GM23338 (cell line): ENCODE measurements around the gene SRP68. TPM values are rescaled to one million over a fixed set of nuclear protein-coding genes. Genes with fewer than 3 reads are reported as not detected.

ENCODE experiments used
- ATAC-seq: fragments of 200-7000 bp; cut with Tn5 transposase; 3 replicates; pipeline ENCODE4 v1.9.1; 2020
- DNase-seq: peaks from one replicate; pipeline ENCODE4 v3.0.0-alpha.2; 2015; ENCODE audit warnings: low spot score
- H2AFZ ChIP-seq: fragments of 200-600 bp; sonication (generic); 2 replicates; pipeline ENCODE4 v1.8.0; 2016; ENCODE audit warnings: antibody characterized with exemption, mild to moderate bottlenecking, moderate library complexity
- H3F3A ChIP-seq: fragments of 200-600 bp; sonication (generic); replicated peaks from 2 replicates; pipeline ENCODE4 v1.8.0; 2017; ENCODE audit warnings: antibody characterized with exemption, mixed run types, low read depth
- H3K27ac ChIP-seq: fragments of 200-600 bp; sonication (generic); 2 replicates; pipeline ENCODE4 v1.6.1; 2016; ENCODE audit warnings: low read depth
- H3K27me3 ChIP-seq: fragments of 200-600 bp; sonication (generic); 2 replicates; pipeline ENCODE4 v1.8.0; 2016; ENCODE audit warnings: mild to moderate bottlenecking, mixed run types, moderate library complexity; ENCODE audit not compliant: insufficient read depth
- H3K36me3 ChIP-seq: fragments of 200-600 bp; sonication (generic); 2 replicates; pipeline ENCODE4 v1.8.0; 2016; ENCODE audit warnings: mild to moderate bottlenecking; ENCODE audit not compliant: insufficient read depth
- H3K4me1 ChIP-seq: fragments of 200-600 bp; sonication (generic); 2 replicates; pipeline ENCODE4 v1.8.0; 2016; ENCODE audit warnings: mild to moderate bottlenecking, moderate library complexity; ENCODE audit not compliant: insufficient read depth
- H3K4me2 ChIP-seq: fragments of 200-600 bp; sonication (generic); 2 replicates; pipeline ENCODE4 v1.7.1; 2017; ENCODE audit warnings: mixed run types
- H3K4me3 ChIP-seq: fragments of 200-600 bp; sonication (generic); 2 replicates; pipeline ENCODE4 v1.6.1; 2016; ENCODE audit warnings: mixed run types
- H3K79me2 ChIP-seq: fragments of 200-600 bp; sonication (generic); replicated peaks from 2 replicates; pipeline ENCODE4 v1.8.0; 2017; ENCODE audit warnings: mild to moderate bottlenecking; ENCODE audit not compliant: insufficient read depth
- H3K9me2 ChIP-seq: fragments of 200-600 bp; sonication (generic); 2 replicates; pipeline ENCODE4 v1.8.0; 2017; ENCODE audit not compliant: insufficient read depth
- H4K20me1 ChIP-seq: fragments of 200-600 bp; sonication (generic); replicated peaks from 2 replicates; pipeline ENCODE4 v1.8.0; 2017; ENCODE audit warnings: mild to moderate bottlenecking; ENCODE audit not compliant: insufficient read depth
- H3K27ac Mint-ChIP-seq: 2 replicates; pipeline ENCODE4 v1.8.0; 2020; ENCODE audit warnings: inconsistent platforms, mild to moderate bottlenecking, moderate library complexity, mixed read lengths
- H3K27me3 Mint-ChIP-seq: 3 replicates; pipeline ENCODE4 v1.8.0; 2022; ENCODE audit warnings: low read depth, mild to moderate bottlenecking, moderate library complexity, mixed read lengths, inconsistent platforms; ENCODE audit not compliant: insufficient read depth, poor library complexity
- H3K36me3 Mint-ChIP-seq: 3 replicates; pipeline ENCODE4 v1.8.0; 2021; ENCODE audit warnings: low read depth, mild to moderate bottlenecking, inconsistent platforms, moderate library complexity, mixed read lengths
- H3K4me1 Mint-ChIP-seq: 3 replicates; pipeline ENCODE4 v1.8.0; 2020; ENCODE audit warnings: mild to moderate bottlenecking, inconsistent platforms, mixed read lengths
- H3K4me3 Mint-ChIP-seq: 3 replicates; pipeline ENCODE4 v1.8.0; 2021; ENCODE audit warnings: moderate library complexity, mild to moderate bottlenecking, inconsistent platforms, mixed read lengths
- H3K9me3 Mint-ChIP-seq: 3 replicates; pipeline ENCODE4 v1.8.0; 2020; ENCODE audit warnings: moderate library complexity, mild to moderate bottlenecking, inconsistent platforms, mixed read lengths
- CREB1 ChIP-seq: fragments of 250-450 bp; sonication (Bioruptor Pico); IDR thresholded peaks from 2 replicates; pipeline ENCODE4 v1.5.0; 2020; ENCODE audit warnings: low read depth, mild to moderate bottlenecking, moderate library complexity
- EZH2 ChIP-seq: fragments of 200-600 bp; sonication (generic); IDR thresholded peaks from one replicate; pipeline ENCODE4 v1.8.0; 2017; ENCODE audit warnings: antibody characterized with exemption, mild to moderate bottlenecking, low read depth; ENCODE audit not compliant: unreplicated experiment
- EZH2phosphoT487 ChIP-seq: fragments of 200-600 bp; sonication (generic); IDR thresholded peaks from one replicate; pipeline ENCODE4 v1.8.1; 2018; ENCODE audit warnings: antibody characterized with exemption; ENCODE audit not compliant: unreplicated experiment
- JUNB ChIP-seq: IDR thresholded peaks from one replicate; pipeline ENCODE4 v1.6.1; 2016; ENCODE audit warnings: antibody characterized with exemption; ENCODE audit not compliant: unreplicated experiment
- NANOG ChIP-seq: IDR thresholded peaks from 2 replicates; pipeline ENCODE4 v1.6.1; 2016; ENCODE audit warnings: antibody characterized with exemption, borderline replicate concordance
- POLR2AphosphoS5 ChIP-seq: IDR thresholded peaks from 2 replicates; pipeline ENCODE4 v1.6.1; 2016; ENCODE audit warnings: antibody characterized with exemption, low read depth
- STAT1 ChIP-seq: IDR thresholded peaks from one replicate; pipeline ENCODE4 v1.6.1; 2016; ENCODE audit warnings: antibody characterized with exemption; ENCODE audit not compliant: unreplicated experiment
- ZNF114 ChIP-seq: fragments of 250-450 bp; sonication (Bioruptor Pico); IDR thresholded peaks from 2 replicates; pipeline ENCODE4 v1.5.0; 2020; ENCODE audit warnings: mild to moderate bottlenecking, moderate library complexity
- ZNF331 ChIP-seq: fragments of 250-450 bp; sonication (Bioruptor Pico); IDR thresholded peaks from 2 replicates; pipeline ENCODE4 v1.5.0; 2020; ENCODE audit warnings: low read depth, mild to moderate bottlenecking, moderate library complexity
- polyA plus RNA-seq: library from polyadenylated mRNA; unstranded; fragments of >200 nt; fragmentation: Nextera tagmentation; extraction: Ambion mirVana; gene quantifications from 2 replicates; pipeline ENCODE4 v1.2.1, GENCODE V29; 2016
- total RNA-seq: library from RNA; depleted of rRNA; stranded (reverse); fragments of >200 nt; shearing (Covaris generic); gene quantifications from 2 replicates; pipeline ENCODE4 v1.2.3, GENCODE V29; 2014
- TF ChIP-seq, protein P1 (sequence below): IDR thresholded peaks from one replicate; pipeline ENCODE4 v1.6.1; 2018; ENCODE audit warnings: antibody characterized with exemption; ENCODE audit not compliant: unreplicated experiment
- TF ChIP-seq, protein P2 (sequence below): IDR thresholded peaks from 2 replicates; pipeline ENCODE4 v1.6.1; 2016; ENCODE audit warnings: antibody characterized with exemption
- TF ChIP-seq, protein P3 (sequence below), 2 experiments: fragments of 200-600 bp in 1 of 2; sonication (generic) in 1 of 2; conservative IDR thresholded peaks; 2 replicates each; pipeline versions ENCODE4 v1.5.1 to v1.6.1; 2016 to 2017; ENCODE audit warnings: antibody characterized with exemption in 2 of 2, low read depth in 2 of 2, mild to moderate bottlenecking in 2 of 2, moderate library complexity in 1 of 2

SRP68 gene
- total and polyA plus RNA-seq, 2 experiments from 2014 or later = 30.7 to 62.8 TPM

DNA sequence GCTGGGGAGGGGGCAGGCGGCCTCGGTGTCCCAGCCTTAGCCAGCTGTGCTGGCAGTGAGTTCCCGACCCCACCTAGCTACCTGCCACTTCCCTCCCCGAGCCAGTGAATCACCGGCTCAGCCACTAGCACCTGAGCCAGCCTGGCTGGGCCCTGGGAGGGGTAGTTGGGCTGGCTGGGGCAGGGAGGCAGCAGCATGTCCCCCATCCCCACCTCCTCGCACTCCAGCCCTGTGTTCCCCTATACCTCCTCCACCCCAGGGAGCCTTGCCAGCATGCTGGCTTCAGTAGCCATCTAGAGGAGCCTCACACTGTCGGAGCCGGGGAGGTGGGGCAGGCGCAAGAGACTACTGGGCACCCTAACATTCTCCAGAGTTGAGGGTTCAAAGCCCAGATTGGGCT, 48.0 kb downstream of the SRP68 start:
- no peaks in the 10 kb centered on the region for H3F3A ChIP-seq
- Mint-ChIP-seq H3K27ac (no peak overlapping the region), H3K27me3 (peaks cover 5% of the 10 kb centered on the region)

DNA sequence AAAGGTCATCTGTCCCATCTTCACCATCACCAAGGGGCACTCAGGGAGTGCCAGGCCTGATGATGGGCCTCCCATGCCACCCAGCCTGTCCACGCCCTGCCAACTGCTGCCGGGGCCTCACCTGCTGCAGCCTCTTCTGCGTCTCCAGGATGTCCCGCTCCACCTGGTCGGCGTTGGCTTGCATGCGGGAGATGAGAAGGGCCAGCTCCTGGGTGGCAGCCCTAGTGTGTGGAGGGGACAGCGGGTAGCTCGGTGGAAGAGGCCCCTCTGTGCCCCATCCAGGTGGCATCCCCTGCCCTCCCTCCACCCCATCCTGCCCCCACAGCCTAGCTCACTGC, 48.4 kb downstream of the SRP68 start:
- Histone ChIP-seq H3K36me3 (no peaks in the 10 kb centered on the region), H3K4me1 (no peaks in the 10 kb centered on the region; the same call in 1 of the 2 replicates), H4K20me1 (no peaks in the 10 kb centered on the region), H3K4me2 (no peak overlapping the region), H3K79me2 (no peaks in the 10 kb centered on the region), H3K4me3 (no peak overlapping the region), H3K27me3 (no peaks in the 10 kb centered on the region), H2AFZ (no peak overlapping the region), H3K27ac (no peak overlapping the region), H3K9me2 (no peaks in the 10 kb centered on the region), H3F3A (no peaks in the 10 kb centered on the region)
- Mint-ChIP-seq H3K9me3 (no peaks in the 10 kb centered on the region), H3K27me3 (peaks cover 2% of the 10 kb centered on the region), H3K4me1 (peaks cover 8% of the 10 kb centered on the region; the same call in 1 of the 3 replicates), H3K27ac (no peak overlapping the region), H3K36me3 (no peaks in the 10 kb centered on the region), H3K4me3 (no peak overlapping the region)
- ATAC-seq (no peak), DNase-seq (no peak)
- TF ChIP-seq CREB1 (CRISPR knock-in tag) (no peak), ZNF114 (CRISPR knock-in tag) (no peak), EZH2phosphoT487 (no peak), POLR2AphosphoS5 (no peak), ZNF331 (CRISPR knock-in tag) (no peak), EZH2 (no peak), STAT1 (no peak), JUNB (no peak), NANOG (no peak)
- TF ChIP-seq, protein P1, sequence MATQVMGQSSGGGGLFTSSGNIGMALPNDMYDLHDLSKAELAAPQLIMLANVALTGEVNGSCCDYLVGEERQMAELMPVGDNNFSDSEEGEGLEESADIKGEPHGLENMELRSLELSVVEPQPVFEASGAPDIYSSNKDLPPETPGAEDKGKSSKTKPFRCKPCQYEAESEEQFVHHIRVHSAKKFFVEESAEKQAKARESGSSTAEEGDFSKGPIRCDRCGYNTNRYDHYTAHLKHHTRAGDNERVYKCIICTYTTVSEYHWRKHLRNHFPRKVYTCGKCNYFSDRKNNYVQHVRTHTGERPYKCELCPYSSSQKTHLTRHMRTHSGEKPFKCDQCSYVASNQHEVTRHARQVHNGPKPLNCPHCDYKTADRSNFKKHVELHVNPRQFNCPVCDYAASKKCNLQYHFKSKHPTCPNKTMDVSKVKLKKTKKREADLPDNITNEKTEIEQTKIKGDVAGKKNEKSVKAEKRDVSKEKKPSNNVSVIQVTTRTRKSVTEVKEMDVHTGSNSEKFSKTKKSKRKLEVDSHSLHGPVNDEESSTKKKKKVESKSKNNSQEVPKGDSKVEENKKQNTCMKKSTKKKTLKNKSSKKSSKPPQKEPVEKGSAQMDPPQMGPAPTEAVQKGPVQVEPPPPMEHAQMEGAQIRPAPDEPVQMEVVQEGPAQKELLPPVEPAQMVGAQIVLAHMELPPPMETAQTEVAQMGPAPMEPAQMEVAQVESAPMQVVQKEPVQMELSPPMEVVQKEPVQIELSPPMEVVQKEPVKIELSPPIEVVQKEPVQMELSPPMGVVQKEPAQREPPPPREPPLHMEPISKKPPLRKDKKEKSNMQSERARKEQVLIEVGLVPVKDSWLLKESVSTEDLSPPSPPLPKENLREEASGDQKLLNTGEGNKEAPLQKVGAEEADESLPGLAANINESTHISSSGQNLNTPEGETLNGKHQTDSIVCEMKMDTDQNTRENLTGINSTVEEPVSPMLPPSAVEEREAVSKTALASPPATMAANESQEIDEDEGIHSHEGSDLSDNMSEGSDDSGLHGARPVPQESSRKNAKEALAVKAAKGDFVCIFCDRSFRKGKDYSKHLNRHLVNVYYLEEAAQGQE = no peak
- TF ChIP-seq, protein P2, sequence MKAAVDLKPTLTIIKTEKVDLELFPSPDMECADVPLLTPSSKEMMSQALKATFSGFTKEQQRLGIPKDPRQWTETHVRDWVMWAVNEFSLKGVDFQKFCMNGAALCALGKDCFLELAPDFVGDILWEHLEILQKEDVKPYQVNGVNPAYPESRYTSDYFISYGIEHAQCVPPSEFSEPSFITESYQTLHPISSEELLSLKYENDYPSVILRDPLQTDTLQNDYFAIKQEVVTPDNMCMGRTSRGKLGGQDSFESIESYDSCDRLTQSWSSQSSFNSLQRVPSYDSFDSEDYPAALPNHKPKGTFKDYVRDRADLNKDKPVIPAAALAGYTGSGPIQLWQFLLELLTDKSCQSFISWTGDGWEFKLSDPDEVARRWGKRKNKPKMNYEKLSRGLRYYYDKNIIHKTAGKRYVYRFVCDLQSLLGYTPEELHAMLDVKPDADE = no peak
- TF ChIP-seq, protein P3, sequence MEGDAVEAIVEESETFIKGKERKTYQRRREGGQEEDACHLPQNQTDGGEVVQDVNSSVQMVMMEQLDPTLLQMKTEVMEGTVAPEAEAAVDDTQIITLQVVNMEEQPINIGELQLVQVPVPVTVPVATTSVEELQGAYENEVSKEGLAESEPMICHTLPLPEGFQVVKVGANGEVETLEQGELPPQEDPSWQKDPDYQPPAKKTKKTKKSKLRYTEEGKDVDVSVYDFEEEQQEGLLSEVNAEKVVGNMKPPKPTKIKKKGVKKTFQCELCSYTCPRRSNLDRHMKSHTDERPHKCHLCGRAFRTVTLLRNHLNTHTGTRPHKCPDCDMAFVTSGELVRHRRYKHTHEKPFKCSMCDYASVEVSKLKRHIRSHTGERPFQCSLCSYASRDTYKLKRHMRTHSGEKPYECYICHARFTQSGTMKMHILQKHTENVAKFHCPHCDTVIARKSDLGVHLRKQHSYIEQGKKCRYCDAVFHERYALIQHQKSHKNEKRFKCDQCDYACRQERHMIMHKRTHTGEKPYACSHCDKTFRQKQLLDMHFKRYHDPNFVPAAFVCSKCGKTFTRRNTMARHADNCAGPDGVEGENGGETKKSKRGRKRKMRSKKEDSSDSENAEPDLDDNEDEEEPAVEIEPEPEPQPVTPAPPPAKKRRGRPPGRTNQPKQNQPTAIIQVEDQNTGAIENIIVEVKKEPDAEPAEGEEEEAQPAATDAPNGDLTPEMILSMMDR (conservative IDR thresholded peaks at IDR 0.05; ENCODE audit: low read depth in 2 of 2) = no peak

More for the DNA sequence above, 48.0 kb downstream of the SRP68 start:
- Mint-ChIP-seq H3K36me3 (no peaks in the 10 kb centered on the region), H3K4me1 (peaks cover 12% of the 10 kb centered on the region), H3K4me3 (no peak overlapping the region), H3K9me3 (no peaks in the 10 kb centered on the region)
- DNase-seq = no peak
- no peak overlapping the region for H3K4me2 ChIP-seq
- H3K79me2 ChIP-seq = no peaks in the 10 kb centered on the region
- no peaks in the 10 kb centered on the region for H3K9me2 ChIP-seq
- no peak overlapping the region for H2AFZ ChIP-seq
- no peak overlapping the region for H3K4me3 ChIP-seq
- peaks cover 5% of the 10 kb centered on the region for H3K4me1 ChIP-seq
- H3K27me3 ChIP-seq = no peaks in the 10 kb centered on the region
- TF ChIP-seq EZH2phosphoT487 (no peak), STAT1 (no peak)
- TF ChIP-seq, protein P2 = no peak
- H4K20me1 ChIP-seq = no peaks in the 10 kb centered on the region
- H3K27ac ChIP-seq = no peak overlapping the region
- no peaks in the 10 kb centered on the region for H3K36me3 ChIP-seq
- no peak for ATAC-seq
